T follicular helper cell (primary cell): ENCODE data around the gene MXD3.
"Not testable (repeated sequence)": the region's sequence is repeated elsewhere in the genome, so short reads cannot be mapped to it uniquely, and the experiment has no call there.

ENCODE experiments used
- DNase-seq: peaks from one replicate; pipeline ENCODE4 v3.0.0-alpha.2; 2020; ENCODE audit warnings: low read depth

MXD3 gene

DNA sequence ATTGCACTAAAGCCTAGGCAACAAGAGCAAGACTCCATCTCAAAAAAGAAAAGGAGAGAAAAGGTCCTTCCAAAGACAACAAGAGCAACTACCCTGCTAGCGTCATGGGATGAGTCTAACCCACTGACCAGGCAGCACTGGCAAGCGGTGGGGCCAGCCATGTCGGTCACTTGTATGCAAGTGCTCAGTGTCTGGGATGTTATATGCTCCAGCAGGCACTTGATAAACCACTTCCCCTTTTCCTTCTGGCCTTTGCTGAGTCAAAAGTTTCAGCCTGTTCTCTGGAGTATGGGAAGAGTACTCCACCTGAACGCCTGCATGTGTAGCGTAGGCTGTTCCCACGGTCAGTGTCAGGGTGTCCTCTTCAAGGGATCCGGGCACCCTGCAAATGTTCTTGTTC, 9.2 kb upstream of the MXD3 start:
- DNase-seq, result no peak

DNA sequence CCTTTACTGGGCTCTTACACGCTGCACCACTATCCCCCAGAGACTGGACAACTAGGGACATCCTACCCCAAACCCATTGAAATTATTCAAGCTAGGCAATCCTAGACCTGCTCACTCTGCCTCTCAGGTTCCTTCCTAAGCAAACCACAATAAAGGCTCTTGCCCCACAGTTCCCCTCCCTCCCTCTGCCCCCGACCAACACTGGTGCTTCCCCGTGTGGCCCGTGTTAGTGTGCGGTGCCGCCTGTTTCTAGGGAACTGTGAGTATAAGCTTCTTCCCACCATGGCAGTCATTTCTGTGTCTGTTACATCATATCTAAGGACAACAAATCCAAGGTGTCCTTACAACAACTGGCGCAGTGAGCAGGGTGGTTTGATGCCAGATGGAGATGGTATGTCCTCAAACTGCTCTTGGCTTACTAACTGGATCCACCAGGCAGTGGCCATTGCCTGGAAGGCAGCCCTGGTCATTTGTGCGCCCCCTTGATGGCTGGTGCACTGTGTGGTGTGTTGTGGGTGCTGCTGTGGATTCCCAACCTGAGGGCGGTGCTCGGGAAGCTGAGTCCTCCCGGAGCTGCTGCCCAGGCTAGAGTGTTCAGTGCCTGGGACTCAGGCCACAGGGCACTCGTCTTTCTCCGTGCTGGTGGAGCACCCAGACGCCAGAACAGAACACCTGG, 8.4 kb upstream of the MXD3 start:
- DNase-seq, result no peak

DNA sequence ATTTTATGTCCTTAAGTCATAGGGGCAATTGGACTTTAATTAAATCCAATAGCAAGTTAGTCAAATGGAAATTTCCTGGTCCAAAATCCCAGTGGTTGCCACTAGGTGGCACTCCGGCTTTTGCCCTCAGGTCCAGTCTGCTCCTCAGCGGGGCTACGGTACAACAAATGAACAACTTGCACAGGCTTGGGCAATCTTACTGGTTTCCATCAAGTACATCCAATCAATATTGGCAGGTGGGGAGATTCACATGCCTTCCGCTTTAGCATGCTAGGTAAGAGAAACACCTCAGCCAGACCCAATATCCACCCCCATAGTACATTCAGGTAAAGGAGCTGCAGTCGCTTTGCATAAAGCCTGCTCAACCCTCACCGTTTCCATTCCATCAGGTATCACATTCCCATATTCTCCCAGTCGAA, 6.3 kb upstream of the MXD3 start:
- DNase-seq, result peak; percentile 58

DNA sequence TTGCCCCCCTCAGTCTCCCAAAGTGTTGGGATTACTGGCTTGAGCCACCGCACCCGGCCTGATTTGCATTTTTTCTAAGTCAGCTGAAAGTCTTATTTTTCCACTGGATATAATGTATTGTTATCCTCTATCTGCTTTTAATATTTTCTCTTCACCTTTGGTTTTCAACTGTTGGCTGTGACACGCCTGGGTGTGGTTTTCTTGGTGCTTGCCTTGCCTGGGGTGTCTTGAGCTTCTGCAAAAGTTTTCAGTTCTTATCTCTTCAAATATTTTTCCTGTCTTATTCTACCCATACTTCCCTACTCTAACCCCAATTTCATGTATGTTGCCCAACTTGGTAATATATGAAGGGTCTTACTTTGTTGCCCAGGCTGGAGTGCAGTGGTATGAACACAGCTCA, 4.3 kb upstream of the MXD3 start:
- no peak for DNase-seq

DNA sequence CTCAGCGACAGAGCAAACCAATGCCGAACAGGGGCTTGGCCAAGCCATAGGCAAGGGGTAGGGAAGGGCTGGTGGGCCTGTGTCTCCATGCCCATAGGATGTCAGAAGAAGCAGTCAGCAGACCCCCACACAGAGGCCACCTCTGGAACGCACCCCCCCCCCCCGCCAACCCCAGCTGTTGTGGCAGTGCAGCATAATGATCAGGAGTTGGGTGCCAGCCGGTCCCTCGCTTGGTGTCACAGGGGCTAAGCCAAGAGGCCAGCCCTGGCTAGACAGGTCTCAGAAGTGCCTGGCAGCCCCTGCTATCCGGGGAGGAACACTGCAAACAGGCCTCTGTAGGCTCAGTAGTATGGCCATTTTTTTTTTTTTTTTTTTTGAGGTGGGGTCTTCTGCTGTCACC, 3.7 kb upstream of the MXD3 start:
- no peak for DNase-seq

DNA sequence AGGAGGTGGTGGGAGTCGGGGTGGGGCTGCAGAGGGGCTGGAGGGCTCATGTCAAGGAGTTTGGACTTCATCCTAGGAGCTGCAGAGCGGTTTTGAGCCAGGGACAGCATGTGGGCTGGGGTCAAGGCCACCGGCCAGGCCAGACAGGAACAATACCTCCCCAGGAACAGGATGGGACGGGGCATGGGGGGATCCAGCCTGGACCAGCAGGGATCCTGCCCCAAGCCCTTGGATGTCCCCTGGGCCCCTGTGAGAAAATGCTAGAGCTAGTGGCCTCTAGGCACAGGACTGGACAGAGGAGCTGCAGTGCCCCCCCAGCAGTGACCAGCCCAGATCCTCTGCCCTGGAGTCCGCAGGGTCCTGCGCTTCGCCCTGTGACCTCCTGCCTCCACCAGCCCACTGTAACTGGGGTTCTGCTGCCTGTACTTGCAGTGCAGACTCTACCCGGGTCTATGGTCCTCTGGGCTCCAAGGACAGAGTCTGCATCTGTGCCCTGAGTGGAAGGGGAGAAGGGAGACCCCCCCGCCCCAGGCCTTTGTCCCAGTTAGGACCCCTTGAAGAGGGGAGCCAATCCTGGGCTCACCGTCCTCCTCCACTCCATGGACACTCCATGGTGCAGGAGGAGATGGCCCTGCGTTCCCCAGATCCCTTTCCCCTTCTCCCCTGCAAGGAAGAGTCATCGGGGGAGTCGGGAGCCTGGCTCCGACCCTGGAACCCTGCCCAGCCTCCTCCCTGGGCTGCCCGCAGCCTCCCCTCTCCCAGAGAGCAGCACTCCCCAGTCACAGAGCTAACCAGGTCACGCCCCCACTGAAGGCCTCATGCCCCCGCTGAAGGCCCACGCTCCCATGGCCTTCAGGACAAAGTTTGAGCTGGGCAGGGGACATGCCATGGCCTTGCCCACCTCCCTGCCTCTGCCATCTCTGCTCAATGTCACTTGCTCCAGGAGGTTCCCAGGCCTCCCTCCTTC, 3.0 kb upstream of the MXD3 start:
- DNase-seq, result no peak

DNA sequence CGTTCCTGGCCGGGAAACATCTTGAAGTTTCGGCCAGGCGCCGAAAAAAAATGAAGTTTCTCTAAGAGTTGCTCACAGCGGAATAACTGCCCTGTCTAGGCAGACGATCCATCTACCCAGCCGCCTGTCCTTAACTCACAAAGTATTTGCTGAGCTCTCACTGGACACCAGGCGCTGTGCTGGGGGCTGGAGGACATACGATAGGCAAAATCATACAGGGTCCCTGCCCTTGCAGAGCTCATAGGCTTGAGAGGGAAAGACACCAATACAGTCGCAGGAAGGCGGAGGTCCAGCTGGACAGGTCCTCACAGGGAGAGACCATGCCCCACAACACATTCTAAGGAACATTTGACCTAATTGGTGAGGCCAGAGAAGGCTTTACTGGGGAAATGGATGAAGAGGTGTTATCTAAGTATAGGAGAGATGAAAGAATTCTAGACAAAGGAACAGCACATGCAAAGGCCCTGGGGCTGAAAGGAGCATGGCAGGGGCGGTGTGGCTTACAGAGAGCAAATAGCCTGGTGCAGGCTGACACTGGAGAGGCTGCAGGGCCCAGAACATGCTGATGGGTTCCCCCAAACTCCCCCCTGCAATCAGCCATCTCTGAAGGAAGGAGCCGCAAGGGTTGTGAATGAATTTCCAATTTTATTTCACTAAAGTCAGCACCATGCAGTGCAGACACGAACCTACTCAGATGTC, 2.0 kb upstream of the MXD3 start:
- DNase-seq, result no peak

DNA sequence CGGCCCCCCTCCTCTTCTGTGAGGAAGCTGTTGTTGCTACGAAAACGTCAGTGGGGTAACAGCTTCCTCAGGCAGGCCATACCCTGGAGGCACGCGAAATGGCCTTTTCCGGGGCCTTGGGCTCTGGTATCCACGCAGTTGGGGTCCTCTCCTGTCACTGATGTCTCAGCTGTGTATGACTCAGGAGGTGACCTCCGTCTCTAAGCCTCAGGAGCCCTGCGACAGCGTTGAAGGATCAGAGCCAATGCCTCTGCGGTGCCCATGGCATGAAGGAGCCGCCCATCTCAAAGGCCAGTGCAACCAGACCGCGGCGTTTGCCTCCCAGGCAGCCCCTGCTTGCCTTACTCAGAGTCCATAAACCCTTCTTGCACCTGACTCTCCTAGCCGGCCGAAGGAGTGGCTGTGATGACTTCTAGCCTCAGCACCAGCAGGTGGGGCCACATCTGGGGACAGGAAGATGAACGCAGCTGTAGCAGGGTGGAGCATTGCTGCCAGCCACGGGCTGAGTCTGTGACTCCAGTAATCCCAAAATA, 1.0 kb upstream of the MXD3 start:
- DNase-seq, result no peak

DNA sequence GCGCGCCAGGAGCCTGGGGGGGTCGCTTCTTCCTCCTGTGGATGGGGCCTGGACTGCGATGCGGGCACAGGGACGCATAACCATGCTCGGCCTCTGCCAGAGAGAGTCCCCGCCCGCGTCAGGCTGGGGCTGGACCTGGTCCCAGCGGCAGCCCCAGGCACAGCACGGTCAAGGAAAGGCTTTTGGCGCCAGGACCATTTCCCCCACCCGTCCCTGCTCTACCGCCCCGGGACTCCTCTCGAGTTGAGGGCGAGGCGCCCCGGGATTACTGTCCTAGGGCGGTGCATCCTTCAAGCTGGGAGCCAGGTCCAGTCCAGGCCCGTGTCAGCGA, 341 bp downstream of the MXD3 start:
- no peak for DNase-seq

DNA sequence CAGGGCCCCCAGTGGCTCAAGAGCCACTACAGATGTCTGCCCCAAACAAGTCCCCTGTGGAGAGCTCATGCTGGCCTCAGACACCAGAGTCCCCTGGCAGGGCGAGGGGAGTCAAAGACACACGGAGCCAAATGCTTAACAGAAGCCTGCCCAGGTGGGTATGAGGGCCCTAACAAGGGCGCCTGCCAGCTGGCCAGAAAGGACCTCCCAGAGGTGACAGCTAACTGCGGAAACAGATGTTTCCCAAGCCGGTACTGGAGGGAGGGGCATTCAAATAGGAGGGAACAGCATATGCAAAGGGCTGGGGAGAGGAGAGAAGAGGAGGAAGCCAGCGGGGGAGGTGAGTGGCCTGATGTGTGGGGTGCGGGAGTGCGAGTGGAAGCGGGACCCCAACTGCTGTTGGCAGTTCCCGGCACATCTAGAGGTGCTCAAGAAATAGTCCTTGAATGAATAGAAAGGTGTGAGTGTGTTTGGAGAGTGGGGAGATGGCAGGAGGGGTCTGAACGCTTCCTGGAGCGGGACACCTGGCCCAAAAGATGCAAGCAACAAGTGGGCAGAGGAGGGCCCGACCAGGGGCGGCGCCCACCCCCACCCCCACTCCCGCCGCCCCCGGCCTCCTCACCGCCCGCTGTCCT, 824 bp downstream of the MXD3 start:
- no peak for DNase-seq

DNA sequence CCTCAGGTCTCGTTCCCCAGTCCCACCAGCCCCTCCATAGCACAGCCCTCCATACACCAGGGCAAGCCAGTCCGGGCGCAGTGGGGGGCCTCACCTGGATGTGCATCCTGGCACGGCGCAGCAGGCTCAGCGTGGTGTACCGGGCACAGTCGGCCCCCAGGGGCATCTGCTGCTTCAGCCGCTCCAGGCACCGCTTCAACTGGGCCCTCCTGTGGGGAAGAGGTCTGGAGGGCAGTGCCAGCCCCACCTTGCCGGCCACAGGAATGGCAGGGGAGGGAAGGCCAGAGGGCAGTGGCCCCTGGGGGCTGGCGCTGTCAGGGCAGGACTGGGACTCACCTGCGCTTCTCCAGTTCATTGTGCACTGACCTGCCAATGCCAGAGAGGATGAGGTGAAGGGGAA, 1.4 kb downstream of the MXD3 start:
- DNase-seq, result no peak

DNA sequence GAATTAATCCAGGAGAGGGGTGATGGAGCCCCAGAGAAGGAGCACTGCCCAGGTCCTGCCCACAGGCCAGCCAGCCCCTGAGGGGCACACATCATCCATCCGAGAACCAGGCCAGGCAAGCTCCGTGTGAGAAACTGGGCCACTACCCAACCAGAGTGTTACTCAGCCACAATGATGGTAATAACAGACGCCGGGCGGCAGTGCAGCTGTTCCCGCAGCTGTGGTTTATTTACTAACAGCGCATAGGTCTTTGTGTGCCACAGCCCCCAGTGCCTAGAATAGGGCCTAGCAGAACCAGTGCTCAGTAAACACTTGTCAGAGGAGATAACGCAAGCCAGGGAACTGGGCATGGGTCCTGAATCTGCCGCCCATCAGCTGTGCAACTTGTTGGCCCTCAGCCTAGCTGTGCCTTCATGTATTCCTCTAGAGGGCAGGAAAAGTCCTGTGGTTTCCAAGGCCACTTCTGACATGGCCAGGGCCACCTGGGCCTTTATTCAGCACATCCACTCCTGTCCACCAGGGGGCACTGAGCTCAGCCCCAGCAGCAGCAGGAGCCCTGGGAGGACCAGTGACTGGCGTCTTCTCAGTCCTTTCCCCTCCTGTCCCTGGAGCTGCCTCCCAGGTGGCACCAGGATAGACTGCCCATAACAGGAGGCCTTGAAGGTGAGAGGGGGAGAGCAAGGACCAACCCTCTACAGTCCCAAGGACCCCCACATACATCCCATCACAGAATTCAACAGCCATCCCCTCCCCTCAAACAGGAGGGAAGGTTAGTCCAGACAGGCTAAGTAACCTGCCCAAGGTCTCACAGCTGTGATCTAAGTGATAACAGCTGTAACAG, 2.1 kb downstream of the MXD3 start:
- peak; percentile 55 for DNase-seq

DNA sequence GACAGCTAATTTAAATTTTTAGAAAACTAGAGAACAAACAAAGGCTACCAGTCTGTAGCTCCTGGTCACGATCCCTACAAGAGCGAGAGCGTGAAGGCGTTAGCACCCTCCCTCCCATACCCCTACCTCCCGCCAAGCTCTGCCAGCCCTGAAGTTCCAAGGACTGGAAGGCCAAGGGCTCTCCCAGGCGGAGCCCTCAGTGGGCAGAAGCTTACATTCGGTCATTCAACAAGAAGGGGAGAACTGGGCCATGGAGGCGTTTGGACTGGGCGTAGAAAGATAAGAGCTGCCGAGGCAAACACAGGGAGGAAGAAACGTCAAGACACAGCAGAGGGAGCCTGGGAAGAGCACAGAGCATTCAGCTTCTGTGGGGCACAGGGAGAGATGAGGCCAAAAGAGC, 3.0 kb downstream of the MXD3 start:
- no peak for DNase-seq

DNA sequence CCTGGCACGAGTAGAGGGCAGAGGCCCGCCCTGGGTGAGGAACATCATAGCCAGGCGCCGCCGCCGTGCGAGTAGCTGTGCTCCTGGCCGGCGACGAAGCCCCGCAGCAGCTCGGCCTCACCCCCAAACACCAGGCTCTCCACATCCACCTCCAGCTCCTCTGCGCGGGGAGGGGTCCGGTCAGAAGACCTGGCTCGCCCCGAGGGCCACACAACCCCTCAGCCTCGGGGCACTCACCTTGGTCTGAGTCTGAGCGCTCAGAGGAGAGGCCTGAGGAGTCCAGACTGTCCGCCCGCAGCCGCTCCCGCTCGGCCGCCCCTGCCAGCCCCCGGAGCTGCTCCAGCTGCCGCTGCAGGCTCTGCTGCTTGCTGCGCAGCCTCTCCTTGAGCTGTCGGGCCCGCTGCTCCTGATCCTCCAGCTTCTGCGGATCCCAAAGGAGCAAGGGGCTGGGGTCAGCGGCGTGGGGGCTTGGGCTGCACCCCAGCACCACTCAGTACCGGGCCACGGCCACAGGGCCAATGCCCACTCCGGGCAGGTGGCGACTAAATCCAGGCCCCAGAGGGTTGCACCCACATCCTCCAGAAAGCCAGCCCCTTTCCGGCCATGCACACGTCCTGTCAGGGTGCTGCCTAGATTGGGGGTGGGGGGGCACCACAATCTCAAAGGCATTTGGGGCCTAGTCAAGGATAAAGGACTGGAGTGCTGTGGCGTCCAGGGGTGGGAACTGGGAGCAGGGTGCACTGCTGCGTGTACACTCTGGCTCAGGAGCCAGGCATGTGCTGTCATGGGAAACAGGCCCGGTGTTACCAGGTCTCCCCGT, 3.9 kb downstream of the MXD3 start:
- DNase-seq, result no peak

DNA sequence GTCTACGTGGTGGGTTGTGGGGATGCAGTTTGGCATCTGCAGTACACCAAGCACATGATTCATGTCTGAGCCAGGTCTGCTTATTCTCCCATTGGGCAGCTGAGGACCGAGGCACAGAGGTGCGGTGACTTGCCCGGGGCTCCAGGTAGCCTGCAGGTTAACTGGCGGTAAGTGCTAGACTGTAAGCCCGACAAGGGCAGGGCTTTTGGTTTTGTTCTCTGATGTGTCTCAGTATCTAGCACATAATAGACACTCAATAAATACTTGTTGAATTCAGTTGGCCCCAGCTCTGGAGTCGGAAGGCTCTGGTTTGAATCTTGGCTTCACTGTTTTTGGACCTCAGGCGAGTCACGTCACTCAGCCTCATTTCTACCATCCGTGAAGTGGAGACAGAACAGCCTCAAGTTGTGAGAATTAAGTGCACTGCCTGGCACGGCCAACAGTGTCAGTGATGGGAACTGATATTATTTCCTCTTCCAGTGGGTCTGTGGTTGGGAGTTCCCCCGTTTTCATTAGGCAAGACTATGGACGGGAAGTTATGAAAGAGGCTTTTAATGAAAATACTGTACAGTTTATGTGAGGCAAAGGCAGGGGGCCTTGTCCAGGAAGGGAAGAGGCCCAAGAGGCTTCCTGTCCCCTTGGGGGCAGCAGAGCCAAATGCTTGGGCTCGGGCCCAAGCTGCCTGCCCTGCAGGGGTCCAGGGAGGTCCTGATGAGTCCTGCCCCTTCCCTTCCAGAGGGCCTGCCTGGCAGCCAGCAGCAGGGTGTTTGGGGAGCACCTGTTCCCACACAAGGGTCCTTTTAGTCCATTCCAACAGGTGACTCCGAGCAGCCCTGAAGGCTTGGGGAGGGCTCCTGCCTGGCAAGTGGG, 4.8 kb downstream of the MXD3 start:
- DNase-seq, result no peak

DNA sequence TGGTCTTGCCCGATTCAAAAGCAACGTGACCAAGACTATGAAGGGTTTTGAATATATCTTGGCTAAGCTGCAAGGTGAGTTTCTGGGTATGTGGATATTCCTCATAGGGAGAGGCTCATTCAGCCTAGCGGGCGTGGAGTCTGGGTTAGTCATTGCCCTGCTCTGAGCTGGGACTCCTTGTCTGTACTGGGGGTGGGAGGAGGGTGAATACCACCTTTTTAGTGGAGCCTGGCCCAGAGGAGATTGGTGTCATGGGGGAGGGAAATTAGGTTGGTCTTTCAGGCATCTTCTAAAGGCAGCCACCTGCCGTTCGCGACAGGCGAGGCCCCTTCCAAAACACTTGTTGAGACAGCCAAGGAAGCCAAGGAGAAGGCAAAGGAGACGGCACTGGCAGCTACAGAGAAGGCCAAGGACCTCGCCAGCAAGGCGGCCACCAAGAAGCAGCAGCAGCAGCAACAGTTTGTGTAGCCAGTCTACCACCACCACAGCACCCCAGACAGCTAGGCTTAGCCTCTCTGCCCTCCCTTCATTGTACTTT, 5.5 kb downstream of the MXD3 start:
- not testable (repeated sequence) for DNase-seq

DNA sequence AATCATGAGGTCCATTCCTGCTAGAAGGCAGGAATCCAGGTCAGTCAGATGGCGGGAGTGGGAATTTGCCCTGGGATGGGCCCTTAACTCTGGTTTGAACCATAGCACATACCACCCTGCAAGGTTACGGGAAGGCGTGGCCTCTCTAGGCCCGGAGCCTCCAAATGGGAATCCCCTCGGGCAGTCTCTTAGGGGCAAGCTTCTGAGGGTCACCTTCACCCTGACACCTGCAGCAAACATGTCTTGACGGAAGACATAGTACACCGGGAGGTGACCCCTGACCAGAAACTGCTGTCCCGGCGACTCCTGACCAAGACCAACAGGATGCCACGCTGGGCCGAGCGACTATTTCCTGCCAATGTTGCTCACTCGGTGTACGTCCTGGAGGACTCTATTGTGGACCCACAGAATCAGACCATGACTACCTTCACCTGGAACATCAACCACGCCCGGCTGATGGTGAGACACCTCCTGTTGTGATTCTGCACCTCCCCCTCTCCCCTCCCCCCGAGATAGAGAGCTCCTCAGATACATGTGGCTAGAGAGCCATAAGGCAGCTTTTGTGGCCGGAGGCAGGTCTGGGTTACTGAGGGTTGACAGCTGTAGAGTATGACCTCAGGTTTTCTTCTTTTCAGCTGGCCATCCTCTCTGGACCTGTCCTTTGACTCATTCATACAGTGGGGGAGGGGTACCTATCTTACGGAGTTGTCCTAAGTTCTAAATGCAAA, 7.1 kb downstream of the MXD3 start:
- DNase-seq, result no peak

DNA sequence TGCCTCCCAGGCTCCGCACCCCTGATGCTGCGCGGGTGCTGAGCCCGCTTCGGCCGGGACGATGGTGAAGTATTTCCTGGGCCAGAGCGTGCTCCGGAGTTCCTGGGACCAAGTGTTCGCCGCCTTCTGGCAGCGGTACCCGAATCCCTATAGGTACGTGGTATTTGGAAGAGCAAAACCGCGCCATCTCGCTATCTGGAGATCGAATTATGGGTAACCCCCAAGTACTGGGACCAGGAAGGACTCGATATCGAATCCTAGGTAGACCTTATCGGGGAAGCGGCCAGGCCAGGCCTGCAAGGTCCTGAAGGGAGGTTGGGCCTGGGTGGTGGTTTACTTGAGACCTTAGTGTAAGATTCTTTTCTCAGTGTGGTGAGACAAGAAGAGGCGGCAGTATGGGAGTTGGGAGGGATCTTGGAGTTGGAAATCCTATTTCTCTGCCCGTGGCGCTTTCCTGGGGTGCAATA, 7.7 kb downstream of the MXD3 start:
- no peak for DNase-seq
